Esophagus muscularis mucosa (tissue), 2 donors: ENCODE results near the gene SCRG1.

Source experiments
- POLR2A ChIP-seq: fragments of 450-650 bp; IDR thresholded peaks from one replicate; pipeline ENCODE4 v1.6.1; 2017; ENCODE audit warnings: antibody characterized with exemption, moderate library complexity, mild to moderate bottlenecking, low read depth
- POLR2AphosphoS5 ChIP-seq, 2 donors: sonication (generic); formaldehyde crosslinking; IDR thresholded peaks; one replicate each; pipeline ENCODE4 v1.6.1; 2017; ENCODE audit warnings: antibody characterized with exemption in 2 of 2

GRCh38 chr4:173391701-173392100 lies 7.2 kb downstream of the SCRG1 start:
- TF ChIP-seq POLR2AphosphoS5 (IDR thresholded peaks at IDR 0.05) (no peak), POLR2A (no peak)
